ENCODE measurements around the gene ASIC3.

- TF ChIP-seq, protein P1, sequence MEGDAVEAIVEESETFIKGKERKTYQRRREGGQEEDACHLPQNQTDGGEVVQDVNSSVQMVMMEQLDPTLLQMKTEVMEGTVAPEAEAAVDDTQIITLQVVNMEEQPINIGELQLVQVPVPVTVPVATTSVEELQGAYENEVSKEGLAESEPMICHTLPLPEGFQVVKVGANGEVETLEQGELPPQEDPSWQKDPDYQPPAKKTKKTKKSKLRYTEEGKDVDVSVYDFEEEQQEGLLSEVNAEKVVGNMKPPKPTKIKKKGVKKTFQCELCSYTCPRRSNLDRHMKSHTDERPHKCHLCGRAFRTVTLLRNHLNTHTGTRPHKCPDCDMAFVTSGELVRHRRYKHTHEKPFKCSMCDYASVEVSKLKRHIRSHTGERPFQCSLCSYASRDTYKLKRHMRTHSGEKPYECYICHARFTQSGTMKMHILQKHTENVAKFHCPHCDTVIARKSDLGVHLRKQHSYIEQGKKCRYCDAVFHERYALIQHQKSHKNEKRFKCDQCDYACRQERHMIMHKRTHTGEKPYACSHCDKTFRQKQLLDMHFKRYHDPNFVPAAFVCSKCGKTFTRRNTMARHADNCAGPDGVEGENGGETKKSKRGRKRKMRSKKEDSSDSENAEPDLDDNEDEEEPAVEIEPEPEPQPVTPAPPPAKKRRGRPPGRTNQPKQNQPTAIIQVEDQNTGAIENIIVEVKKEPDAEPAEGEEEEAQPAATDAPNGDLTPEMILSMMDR (IDR thresholded peaks at IDR 0.05): no peak
- no peak for TF ChIP-seq POLR2A (IDR thresholded peaks at IDR 0.05)
These were observed 23.8 kb upstream of the ASIC3 start, which contains the start of gene ATG9B for GRCh38 chr7:151024435-151025056.
